GM19455 (cell line): ENCODE results near the gene NMNAT2.

Source experiments
- ATAC-seq: cut with Tn5 transposase; IDR thresholded peaks from one replicate; pipeline ENCODE4 v1.9.1; 2021; ENCODE audit not compliant: unreplicated experiment

The NMNAT2 gene

DNA sequence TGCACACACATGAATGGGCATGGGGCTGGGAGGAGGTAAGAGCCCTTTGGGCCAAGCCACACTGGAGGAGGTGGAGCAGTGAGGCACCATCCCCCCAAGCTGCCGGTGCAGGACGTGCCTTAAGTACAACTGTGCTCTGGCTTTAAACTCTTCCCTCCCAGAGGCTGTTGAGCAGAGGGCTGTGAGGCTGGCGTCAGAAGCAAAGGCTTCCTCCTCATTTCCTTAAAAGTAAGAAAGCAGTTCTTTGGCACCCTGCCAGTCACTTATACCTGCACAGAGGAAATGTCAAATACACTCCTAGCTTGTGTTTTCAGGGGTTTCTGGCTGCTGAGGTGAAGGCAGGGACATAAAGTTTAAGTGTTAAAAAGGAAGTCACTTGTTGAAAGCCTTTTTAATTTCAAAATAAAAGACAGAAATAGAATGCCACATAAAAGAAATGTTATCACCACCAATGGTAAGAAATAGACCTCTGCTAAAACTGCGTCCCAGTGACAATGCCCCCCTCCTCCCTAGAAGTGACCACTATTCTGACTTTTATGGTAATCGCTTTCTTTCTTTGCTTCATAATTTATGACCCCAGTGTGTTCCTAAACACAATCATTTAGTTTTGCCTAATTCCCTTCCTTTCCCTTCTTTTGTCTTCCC, 199.1 kb downstream of the NMNAT2 start:
- ATAC-seq: no peak

DNA sequence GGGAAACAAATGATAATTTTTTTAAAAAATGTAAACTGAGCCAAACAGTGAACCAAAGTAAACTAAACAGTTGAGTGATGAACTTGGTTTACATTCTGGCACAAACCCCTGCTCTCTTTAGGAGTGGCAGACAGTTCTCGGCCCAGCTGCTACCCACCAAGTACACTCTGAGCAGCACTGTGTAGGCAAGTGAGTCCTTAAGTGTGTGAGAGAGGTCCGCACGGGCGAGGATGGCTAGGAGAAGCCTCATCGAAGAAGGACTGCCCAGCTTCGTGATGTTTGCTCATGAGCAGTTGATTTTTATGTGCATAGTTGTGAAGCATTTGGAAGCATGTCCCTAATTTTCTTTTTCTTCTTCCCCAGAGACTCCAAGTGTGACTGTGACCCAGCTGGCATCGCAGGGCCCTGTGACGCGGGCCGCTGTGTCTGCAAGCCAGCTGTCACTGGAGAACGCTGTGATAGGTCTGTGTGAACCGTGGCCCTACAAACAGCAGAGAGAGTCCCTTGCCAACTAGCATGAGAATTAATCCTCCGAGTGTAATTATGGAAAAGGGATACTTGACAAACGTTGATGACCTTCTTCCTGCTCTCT, 200.1 kb downstream of the NMNAT2 start:
- ATAC-seq: no peak

DNA sequence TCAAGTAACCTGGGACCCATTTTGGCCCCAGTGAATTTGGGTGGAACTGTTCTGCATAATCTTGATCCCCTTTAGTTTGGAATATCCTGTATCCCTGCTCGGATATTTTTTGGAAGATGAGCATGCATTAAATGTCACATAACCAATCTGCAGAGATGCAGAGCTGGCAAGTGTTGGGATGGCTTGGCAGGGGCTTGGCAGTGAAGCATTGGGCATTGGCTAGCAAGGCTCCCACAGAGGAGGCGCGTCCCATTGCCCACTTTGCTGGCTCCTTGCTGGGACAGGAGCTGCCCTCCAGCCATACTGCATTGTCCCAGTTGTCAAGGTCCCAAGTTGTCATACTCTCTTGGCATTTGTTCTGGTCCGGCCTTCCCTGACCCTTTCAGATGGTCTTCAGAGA, 202.2 kb downstream of the NMNAT2 start:
- no peak for ATAC-seq

- no peak for ATAC-seq
These were observed 203.0 kb downstream of the NMNAT2 start for GRCh38 chr1:183215076-183215720.

- no peak for ATAC-seq
These were observed 203.9 kb downstream of the NMNAT2 start for GRCh38 chr1:183214021-183214970.

- no peak for ATAC-seq
These were observed 205.3 kb downstream of the NMNAT2 start for GRCh38 chr1:183212870-183213269.

GRCh38 chr1:183210681-183211080, 207.5 kb downstream of the NMNAT2 start:
- ATAC-seq: no peak

GRCh38 chr1:183209533-183210158, 208.5 kb downstream of the NMNAT2 start:
- ATAC-seq: no peak

DNA sequence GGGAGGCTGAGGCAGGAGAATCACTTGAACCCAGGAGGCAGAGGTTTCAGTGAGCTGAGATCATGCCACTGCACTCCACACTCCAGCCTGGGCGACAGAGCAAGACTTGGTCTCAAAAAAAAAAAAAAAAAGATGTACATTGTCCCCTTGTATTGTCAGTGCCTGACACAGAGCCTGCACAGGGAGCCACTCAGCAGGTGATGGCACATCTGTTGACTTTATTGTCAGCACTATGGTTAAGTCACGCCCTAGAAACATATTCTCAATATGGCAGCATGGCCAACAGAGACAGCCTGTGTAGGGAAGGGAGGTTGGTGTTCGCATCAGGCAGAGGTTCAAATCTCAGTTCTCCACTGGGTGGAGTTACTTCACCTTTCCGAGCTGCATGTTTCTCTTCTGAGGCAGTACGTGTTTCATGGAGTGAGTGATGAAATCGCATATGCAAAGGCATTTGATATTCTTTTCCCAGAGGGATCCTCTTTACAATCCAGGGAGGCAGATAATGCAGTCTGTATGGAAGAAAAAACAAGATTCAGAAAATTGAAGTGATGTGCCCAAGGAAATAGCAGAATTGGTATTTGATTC, 211.6 kb downstream of the NMNAT2 start:
- no peak for ATAC-seq

GRCh38 chr1:183205196-183205781, 212.9 kb downstream of the NMNAT2 start:
- no peak for ATAC-seq

DNA sequence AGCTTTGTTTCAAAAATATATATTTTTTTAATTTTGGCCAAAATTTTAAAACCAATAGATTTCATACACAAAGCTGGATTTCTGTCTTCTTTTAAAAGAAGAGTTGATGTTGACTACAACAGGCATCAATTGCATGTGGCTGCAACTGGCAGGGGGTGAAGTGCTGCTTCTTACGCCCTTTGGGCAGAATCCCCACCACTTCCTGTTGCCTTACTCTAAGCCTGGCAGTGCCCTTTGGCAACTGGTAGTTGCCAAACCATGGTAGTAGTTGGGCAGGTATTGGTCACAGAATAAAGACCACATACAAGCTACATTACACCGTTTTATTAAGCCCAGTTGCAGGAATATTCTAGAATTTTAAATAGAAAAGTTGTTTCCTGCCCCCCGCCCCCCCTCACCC, 215.1 kb downstream of the NMNAT2 start:
- ATAC-seq: no peak

GRCh38 chr1:183200451-183200850, 217.7 kb downstream of the NMNAT2 start:
- ATAC-seq: no peak

DNA sequence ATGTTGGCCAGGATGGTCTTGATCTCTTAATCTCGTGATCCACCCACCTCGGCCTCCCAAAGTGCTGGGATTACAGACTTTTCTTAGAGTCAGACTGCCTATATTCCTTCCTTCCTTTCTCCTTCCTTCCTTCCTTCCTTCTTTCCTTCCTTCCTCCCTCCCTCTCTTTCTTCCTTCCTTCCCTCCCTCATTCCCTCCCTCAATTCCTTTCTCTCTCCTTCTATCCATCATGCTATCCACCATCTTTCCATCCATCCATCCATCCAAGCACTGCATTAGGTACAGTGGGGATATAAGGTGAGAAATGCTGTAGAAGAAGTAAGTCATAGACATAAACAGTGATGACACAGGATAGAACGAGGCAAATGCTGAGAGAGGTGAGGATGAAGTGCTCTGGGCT, 218.9 kb downstream of the NMNAT2 start:
- no peak for ATAC-seq

GRCh38 chr1:183198463-183198862, 219.7 kb downstream of the NMNAT2 start:
- no peak for ATAC-seq
